Measurements from ENCODE around the gene SPTBN1. TPM values are rescaled to one million over a fixed set of nuclear protein-coding genes. Genes with fewer than 3 reads are reported as not detected.

The SPTBN1 gene
- total RNA-seq, 1 donor from 2014 or later: 391 TPM

DNA sequence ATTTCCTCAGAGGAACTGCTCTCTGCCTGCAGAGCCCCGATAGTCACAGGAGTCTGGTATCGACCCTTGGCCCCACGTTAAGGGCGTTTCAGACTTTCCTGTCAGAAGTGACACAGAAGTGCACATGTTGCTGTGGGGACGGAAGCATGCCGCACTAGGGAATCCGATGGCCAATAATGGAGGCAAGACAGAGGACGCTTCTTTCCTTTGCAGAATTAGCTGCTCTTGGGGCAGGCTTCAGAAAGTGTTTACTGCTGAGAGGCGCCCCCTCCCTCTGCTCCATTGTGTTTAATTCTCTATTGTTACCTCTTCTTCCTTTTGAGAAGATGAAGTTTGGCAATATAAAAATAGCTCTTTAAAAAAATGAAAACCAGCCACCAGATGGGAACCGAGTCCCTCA lies 148.7 kb downstream of the SPTBN1 start:
- no peak for DNase-seq
- intact Hi-C loops (cut with DNase I): no loop called here

DNA sequence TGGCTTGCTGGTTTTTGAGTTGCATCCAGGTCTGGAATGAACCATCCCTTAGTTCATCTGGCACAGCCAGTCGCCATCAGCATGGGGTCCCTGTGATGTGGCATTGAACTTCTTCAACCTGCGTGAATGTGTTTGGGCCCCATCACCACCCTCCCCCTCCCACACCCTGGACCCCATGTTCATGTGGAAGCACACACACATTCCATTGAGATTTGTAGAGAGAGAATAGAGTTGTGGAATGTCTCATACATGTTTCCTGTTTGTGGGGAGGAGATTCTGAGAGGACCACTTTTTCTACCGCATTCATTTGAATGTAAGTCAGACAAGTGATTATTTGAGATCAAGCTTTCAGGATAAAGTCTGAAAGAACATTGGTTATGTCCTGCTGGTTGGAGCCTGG lies 149.7 kb downstream of the SPTBN1 start:
- ATAC-seq (ENCODE audit: poor library complexity): no peak

More for the DNA sequence above, 148.7 kb downstream of the SPTBN1 start:
- no peak for ATAC-seq (ENCODE audit: poor library complexity)

DNA sequence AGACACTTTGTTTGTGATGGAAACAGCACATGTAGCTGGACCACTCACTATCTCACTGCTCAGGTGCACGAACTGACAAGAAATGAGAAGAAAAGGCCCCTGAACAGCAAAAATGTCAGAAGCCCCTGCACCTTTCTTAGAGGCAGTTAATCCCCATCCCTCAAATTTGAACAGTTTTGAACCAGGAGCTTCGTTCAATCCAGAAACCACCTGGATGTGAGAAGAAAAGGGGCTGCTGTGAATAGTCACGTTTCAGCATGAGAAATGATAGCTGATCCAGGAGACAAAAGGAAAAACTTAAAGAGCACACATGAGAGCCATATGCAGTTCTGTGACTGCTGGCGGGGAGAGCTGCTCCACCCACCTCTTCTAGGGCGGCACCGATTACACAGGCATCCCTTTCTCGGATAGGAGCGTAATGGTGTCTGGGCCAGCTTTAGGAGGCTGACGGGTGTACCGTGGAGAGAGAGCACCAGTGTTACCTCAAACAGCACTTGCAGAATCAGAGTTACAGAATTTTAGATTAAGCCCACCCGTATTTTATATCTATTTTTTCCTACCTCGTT lies 150.3 kb downstream of the SPTBN1 start:
- intact Hi-C loops (cut with DNase I): no loop called here
- peak; percentile 68 for ATAC-seq (ENCODE audit: poor library complexity)
- DNase-seq: no peak

More for the DNA sequence above, 149.7 kb downstream of the SPTBN1 start:
- intact Hi-C loops (cut with DNase I): no loop called here
- DNase-seq: no peak

DNA sequence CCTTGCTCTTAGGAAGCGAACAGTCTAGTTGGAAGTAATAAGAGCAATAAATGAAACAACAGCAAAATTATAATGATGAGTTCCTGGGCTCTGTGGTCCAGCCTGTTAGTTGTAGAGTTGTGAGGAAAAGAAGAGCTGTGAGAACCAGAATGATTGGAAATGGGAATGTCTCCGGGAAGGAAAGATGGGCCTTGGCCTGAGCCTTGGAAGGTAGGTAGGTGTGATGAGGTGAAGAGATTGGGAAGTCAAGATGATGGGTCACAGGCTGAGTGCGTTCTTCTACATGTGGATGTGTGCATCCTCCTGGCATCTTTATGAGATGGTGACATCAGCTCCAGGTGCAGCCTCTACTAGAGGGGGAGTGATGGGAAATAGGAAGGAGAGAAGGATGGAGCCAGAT lies 152.1 kb downstream of the SPTBN1 start:
- DNase-seq (no peak), ATAC-seq (ENCODE audit: poor library complexity) (no peak)
- intact Hi-C loops (cut with DNase I): no loop called here

DNA sequence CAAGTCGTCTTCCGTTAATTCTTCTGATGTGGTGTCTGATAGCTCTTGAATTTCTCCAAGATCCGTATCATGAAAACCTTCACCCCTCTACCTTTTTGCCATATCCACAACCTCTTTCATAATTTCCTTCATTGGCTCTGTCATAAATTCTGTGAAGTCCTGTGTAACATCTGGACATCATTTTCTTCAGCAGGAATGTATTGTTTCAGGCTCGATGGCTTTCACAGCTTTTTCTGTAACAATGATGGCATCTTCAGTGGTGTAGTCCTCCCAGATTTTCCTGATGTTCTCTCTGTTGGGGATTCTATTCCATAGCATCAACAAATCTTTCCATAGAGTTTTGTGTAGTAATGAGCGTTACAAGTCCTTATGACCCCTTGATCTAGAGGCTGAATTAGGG lies 153.1 kb downstream of the SPTBN1 start:
- no peak for DNase-seq
- ATAC-seq (ENCODE audit: poor library complexity): no peak
- intact Hi-C loops (cut with DNase I): no loop called here

DNA sequence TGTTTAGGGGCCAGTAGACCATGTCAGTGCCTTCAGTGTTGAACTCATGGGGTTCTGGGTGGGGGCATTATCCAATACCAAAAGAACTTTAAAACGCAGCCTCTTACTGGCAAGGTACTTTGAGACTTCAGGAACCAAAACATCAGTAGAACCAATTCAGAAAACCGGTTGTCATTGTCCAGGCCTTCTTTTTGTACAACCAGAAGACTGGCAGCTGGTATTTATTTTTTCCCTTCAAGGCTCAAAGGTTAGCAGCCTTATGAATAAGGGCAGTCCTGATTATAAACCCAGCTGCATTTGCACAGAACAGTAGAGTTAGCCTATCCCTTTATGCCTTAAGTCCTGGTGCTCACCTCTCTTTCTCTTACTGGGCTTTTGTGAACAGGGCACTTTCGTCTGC lies 153.5 kb downstream of the SPTBN1 start:
- ATAC-seq (ENCODE audit: poor library complexity): no peak
- DNase-seq: no peak
- intact Hi-C loops (cut with DNase I): loop anchor here (10.0 kb wide), 1 partner anchor 55 kb away; no protein-coding TSS in a partner anchor

DNA sequence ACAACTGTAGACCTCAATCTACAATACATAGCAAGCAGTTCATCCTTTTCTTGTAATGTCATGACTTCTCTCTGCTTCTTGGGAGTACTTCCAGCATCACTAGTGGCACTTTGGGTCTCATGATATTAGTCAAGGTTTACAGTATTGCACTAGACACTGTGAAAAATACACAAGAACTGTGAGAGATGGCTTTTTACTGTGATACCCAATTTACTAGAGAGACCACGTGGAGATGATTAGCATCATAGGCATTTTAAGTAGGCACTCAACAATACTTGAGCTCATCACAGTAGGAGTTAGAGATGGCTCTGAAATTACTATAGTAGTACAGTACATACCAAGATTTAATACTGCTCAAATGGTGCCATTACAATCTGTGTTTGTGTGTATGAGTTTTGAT lies 154.6 kb downstream of the SPTBN1 start:
- ATAC-seq (ENCODE audit: poor library complexity) (peak; percentile 30), DNase-seq (no peak)
- intact Hi-C loops (cut with DNase I): loop anchor here (10.0 kb wide), 1 partner anchor 56 kb away; no protein-coding TSS in a partner anchor

DNA sequence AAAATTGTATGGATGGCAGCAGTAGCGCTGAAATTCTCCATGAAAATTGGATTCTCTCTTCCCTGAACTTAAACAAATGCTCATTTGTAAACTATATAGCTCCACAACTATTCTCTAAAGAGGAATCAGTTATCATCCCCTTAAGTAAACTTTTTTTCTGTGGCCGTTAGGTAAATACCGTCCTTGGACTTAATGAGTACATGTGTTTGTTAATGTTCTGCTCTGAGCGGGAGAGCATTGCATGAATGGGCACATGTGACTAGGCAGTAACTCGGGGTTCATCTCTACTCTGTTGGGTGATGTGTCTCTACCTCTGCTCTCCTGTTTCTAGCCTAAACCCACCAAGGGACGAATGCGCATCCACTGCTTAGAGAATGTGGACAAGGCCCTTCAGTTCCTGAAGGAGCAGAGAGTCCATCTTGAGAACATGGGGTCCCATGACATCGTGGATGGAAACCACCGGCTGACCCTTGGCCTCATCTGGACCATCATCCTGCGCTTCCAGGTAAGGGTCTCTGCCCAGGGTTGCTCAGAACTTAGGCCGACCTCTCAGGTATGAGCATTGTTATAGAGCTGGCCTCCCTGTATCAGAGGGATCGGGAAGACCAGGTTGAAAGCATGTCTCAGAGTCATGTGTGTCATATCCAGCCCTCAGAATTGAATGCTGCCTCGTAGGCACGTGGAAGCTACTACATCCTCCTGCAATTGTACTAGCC lies 155.9 kb downstream of the SPTBN1 start:
- DNase-seq (no peak), ATAC-seq (ENCODE audit: poor library complexity) (no peak)
- intact Hi-C loops (cut with DNase I): loop anchor here (10.0 kb wide), 1 partner anchor 57 kb away; no protein-coding TSS in a partner anchor

DNA sequence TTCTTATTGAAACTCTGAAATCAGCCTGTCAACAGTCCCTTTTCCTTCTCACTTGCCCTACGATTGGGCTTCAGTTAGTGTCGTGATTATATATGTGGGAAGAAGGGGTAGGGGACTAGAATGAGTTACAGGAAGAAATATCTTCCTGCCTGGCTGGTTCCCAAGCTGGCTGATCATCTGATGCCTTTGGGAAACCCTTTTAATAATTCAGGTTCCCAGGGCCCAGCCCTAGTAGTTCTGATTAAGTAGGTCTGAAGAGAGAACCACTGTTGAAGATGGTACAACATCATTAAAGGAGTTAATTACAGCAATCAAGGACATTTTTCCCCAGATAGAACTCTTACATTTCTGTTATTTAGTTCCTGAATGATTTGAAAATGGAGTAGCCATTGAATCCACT lies 157.3 kb downstream of the SPTBN1 start:
- ATAC-seq (ENCODE audit: poor library complexity) (no peak), DNase-seq (no peak)
- intact Hi-C loops (cut with DNase I): loop anchor here (10.0 kb wide), 1 partner anchor 59 kb away; no protein-coding TSS in a partner anchor

DNA sequence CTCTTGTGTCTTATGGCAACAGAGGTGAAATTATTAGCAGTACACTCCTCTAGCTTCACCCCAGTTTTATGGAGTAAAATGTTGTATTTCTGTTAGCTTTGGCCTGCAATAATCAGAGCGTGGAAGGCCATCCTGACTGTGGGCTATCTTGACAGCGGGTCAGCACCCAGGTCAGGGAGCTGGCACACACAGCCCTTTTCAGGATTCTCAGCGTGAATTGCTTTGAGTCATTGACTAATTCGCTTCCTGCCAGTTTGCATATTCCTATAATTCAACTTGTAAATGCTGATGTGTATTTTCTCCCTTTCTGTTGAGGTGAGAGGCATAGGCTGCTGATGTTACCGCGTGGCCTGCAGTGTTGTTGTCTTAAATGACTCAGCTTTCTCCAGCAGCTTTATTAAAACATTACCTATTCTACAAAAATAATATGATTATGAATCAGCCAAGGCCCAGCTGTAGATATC lies 157.7 kb downstream of the SPTBN1 start:
- no peak for DNase-seq
- intact Hi-C loops (cut with DNase I): loop anchor here (10.0 kb wide), 1 partner anchor 59 kb away; no protein-coding TSS in a partner anchor
- ATAC-seq (ENCODE audit: poor library complexity): no peak

DNA sequence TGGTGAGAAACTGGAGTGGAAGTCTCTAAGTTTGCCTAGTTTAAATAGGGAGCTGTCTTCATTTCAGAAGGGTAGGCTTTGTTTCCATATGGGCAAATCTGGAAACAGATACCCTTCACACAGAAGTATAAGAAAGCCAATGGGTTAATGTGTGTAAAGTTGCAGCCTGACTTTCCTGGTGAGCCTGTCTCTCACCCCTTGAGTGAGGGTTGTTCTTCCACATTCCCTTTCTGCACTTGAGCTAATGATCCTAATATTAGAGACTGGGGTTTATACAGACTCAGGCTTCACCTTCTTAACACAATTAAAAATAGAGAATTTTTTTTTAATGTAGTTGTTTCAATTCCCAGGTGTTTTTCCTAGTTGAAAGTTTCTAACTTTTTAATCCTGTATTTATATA lies 158.7 kb downstream of the SPTBN1 start:
- no peak for DNase-seq
- intact Hi-C loops (cut with DNase I): loop anchor here (10.0 kb wide), 1 partner anchor 60 kb away; no protein-coding TSS in a partner anchor
- no peak for ATAC-seq (ENCODE audit: poor library complexity)

DNA sequence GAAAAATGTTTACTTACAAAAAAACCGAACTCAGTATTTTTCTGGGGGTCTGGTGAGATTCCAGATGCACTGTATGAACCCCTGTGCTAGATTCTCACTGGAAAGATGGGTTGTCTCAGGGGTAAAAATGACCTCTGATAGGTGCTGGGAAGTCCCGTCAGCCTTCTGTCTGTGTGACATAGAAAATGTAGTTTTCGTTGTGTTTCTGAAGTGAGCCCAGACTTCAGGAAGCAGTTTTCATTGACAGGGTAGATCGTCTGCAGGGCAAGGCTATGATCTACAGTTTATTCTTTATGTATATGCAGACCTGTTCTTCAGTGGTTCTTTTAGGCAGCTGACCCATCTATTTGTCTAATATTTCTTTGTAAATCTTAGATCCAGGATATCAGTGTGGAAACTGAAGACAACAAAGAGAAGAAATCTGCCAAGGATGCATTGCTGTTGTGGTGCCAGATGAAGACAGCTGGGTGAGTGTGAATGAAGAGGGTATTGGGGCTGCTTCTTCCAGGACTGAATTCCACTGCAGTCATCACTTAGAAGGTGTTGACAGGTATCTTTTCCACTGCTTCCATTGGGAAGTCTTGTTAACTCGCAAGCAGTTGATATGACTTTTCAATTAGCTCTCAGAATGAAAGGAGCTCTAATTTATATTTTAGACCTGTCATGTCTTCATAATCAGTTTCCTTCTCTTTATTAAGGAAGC lies 159.9 kb downstream of the SPTBN1 start:
- ATAC-seq (ENCODE audit: poor library complexity) (peak; percentile 74), DNase-seq (no peak)
- intact Hi-C loops (cut with DNase I): loop anchor here (10.0 kb wide), 1 partner anchor 61 kb away; no protein-coding TSS in a partner anchor

DNA sequence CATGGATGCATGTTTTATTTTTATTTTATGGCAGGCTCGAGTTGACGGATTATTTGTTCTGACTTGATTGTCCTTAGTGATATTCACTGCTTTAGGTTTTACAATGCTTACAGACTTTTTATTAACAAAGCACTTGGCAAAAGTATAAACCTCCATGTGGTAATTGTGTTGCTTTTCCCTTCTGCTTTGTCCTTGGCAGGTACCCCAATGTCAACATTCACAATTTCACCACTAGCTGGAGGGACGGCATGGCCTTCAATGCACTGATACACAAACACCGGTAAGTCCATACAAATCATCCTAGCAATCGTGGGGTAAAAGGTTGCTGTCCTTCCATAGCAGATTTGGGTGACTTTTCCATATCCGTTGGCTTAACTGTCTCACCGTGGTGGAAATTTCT lies 161.3 kb downstream of the SPTBN1 start:
- no peak for ATAC-seq (ENCODE audit: poor library complexity)
- no peak for DNase-seq
- intact Hi-C loops (cut with DNase I): loop anchor here (10.0 kb wide), 1 partner anchor 63 kb away; no protein-coding TSS in a partner anchor

DNA sequence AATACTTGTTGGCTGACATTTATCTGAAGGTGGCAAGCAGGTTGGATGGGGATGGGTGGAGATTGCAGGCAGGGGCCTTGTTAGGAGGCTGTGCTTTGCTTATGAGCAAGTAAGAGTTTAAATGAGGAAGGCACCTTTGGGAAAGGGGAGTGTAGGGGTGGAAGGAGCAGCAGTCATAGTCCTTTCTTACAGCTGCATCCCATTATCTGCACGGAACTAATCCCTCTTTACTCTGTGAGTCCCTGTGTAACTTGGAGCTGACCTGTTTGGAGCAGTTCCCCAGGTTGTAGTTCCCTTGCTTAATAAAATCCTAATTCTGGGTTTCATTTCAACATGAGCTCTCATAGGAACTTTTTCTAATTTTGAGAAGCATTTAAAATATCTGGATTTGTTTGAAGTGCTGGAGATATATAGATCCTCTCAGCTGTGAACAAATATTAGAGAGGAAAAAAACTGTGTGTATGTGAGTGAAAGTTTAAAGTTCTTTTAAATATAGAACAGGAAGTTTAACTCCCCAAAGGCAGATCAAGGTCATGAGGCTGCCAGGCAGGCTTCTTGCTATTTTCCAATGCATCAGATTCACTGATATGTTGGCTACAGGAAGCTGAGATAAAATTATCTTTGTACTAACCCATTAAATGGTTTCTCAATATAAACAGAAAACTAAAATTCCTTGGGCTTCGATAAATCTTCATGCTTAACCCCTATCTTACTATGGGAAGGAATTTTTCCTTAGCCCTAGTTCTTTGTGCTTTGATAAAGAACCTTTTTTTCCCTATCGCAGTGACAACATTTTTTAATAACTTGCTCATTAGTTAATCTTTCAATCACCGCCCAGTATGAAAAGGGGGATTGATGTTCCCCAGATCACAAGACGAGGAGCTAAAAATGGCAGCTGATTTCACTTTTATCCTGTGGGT lies 162.8 kb downstream of the SPTBN1 start:
- DNase-seq (no peak), ATAC-seq (ENCODE audit: poor library complexity) (peak; percentile 41)
- intact Hi-C loops (cut with DNase I): loop anchor here (10.0 kb wide), 1 partner anchor 64 kb away; no protein-coding TSS in a partner anchor

DNA sequence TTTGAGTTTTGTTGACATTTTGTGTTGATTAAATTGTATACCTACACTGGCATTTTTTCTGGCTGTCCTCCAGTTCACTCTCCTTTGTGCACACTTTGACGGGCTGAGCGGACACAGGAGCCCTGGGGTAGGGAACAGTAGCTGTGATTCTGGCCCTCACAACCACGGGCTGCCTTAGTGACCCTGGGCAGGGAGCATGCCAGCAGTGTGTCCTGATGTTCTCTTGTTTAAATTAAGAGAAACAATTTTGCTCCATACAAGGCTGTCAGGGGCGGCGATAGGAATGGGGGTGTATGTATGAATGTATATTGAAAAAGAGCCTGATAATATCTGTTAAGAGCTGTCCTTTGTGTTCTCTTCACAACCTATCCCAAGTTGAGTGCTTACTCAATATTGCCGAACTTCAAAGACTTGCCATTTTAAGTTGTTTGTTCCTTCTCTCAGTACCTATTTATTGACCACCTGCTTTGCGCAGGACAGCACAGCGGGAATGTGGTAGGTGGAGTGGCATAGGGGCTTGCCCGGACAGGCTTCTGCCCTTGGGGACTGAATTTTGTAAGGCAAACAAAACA lies 163.6 kb downstream of the SPTBN1 start:
- intact Hi-C loops (cut with DNase I): loop anchor here (10.0 kb wide), 1 partner anchor 65 kb away; no protein-coding TSS in a partner anchor
- ATAC-seq (ENCODE audit: poor library complexity): peak; percentile 45
- DNase-seq: no peak

DNA sequence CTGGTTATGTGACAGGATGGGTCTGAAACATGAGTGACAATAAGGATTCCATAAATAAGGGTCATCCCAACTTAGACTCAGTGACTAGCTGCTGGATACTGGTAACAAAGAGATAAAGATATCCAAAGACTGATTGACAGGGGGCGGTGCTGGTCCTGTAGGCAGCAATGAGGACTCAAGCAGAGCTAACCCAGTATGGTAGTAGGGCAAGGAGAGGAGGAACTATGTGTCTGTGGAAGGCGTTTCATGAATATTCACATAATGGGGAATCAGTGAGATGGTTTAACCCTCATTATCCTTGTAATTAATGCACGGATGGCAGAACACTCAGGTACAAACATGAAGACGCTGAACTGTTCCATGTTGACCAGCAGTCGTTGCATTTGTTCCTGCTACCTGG lies 164.8 kb downstream of the SPTBN1 start:
- DNase-seq: no peak
- ATAC-seq (ENCODE audit: poor library complexity): no peak
- intact Hi-C loops (cut with DNase I): no loop called here

DNA sequence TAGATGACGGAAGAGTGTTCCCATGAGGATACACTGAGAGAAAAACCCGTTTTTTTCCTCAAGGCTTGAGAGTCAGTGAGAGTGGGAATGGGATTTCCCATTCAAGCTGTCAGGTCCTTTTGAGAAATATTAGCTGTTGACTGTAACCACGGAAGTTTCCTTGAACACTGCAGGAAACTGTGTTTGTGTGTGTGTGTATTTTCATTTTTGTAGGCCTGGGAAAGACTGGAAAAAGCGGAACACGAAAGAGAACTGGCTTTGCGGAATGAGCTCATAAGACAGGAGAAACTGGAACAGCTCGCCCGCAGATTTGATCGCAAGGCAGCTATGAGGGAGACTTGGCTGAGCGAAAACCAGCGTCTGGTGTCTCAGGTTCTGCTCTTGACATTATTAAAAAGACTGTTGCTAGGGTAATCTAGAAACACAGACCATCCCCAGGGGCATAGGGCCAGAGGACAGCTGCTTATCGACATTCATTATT lies 168.5 kb downstream of the SPTBN1 start:
- peak; percentile 13 for ATAC-seq (ENCODE audit: poor library complexity)
- no peak for DNase-seq
- intact Hi-C loops (cut with DNase I): no loop called here

DNA sequence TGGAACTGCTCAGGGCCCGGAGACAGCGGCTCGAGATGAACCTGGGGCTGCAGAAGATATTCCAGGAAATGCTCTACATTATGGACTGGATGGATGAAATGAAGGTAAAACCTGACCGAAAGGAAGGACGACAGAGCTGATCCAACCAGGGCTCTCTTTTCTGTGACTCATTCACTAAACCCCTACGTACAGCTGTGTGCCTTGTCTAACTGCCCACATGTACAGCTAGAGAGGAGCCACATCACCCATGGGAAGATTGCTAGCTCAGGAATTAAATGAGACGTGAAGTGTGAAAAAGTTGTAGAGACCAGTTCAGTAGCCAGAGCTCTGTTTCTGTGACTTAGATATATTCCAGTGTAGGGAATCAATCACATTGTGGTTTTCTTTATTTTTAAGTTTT lies 170.0 kb downstream of the SPTBN1 start:
- ATAC-seq (ENCODE audit: poor library complexity): no peak
- DNase-seq: no peak
- intact Hi-C loops (cut with DNase I): no loop called here
